Medulla oblongata (tissue), 1 donor: Measurements from ENCODE around the gene GNG3.

Source experiments
- DNase-seq: peaks from one replicate; pipeline ENCODE4 v3.0.0-alpha.2; 2015; ENCODE audit errors: extremely low spot score

Gene GNG3

GRCh38 chr11:62757846-62758788, 50.6 kb downstream of the GNG3 start:
- no peak for DNase-seq
